Measurements from ENCODE around the gene C2orf81. TPM values are rescaled to one million over a fixed set of nuclear protein-coding genes. Genes with fewer than 3 reads are reported as not detected.

C2orf81 gene
- polyA plus RNA-seq, 1 donor from 2014 or later: 3.3 TPM

GRCh38 chr2:74425523-74425922 lies 4.1 kb upstream of the C2orf81 start:
- Histone ChIP-seq H3K27me3 (ENCODE audit: insufficient read depth, low read depth, low read length) (no peaks in the 10 kb centered on the region), H3K36me3 (ENCODE audit: insufficient read depth, low read length) (no peaks in the 10 kb centered on the region), H3K27ac (ENCODE audit: low read length) (no peak overlapping the region), H3K9ac (ENCODE audit: low read length) (no peak overlapping the region), H3K4me3 (ENCODE audit: low read length) (no peak overlapping the region), H3K9me3 (ENCODE audit: low read length) (no peaks in the 10 kb centered on the region), H2AFZ (ENCODE audit: low read depth, low read length) (no peak overlapping the region), H3K4me2 (ENCODE audit: low read length) (no peak overlapping the region), H3F3A (ENCODE audit: insufficient read depth, low read length, poor library complexity, severe bottlenecking) (no peaks in the 10 kb centered on the region), H3K79me2 (replicated peaks; ENCODE audit: insufficient read depth, low read length) (no peaks in the 10 kb centered on the region), H3K9me2 (ENCODE audit: insufficient read depth, low read length) (no peaks in the 10 kb centered on the region), H4K20me1 (ENCODE audit: insufficient read depth) (no peaks in the 10 kb centered on the region)
- TF ChIP-seq RAD21 (conservative IDR thresholded peaks at IDR 0.05) (no peak), MXI1 (conservative IDR thresholded peaks at IDR 0.05; ENCODE audit: poor library complexity, severe bottlenecking) (no peak)

- TF ChIP-seq RAD21 (conservative IDR thresholded peaks at IDR 0.05) (no peak), REST (IDR thresholded peaks at IDR 0.05; ENCODE audit: borderline replicate concordance) (no peak), MXI1 (conservative IDR thresholded peaks at IDR 0.05; ENCODE audit: poor library complexity, severe bottlenecking) (no peak), POLR2AphosphoS5 (IDR thresholded peaks at IDR 0.05) (no peak), CTCF (IDR thresholded peaks at IDR 0.05; ENCODE audit: poor library complexity, severe bottlenecking) (no peak), EZH2 (IDR thresholded peaks at IDR 0.05; ENCODE audit: borderline replicate concordance, insufficient read depth, low read length, poor library complexity, severe bottlenecking) (no peak), EP300 (conservative IDR thresholded peaks at IDR 0.05; ENCODE audit: poor library complexity, severe bottlenecking) (no peak), SMC3 (conservative IDR thresholded peaks at IDR 0.05; ENCODE audit: poor library complexity) (no peak), TAF1 (IDR thresholded peaks at IDR 0.05; ENCODE audit: low read depth) (no peak)
- Histone ChIP-seq H3K9me3 (ENCODE audit: low read length) (no peaks in the 10 kb centered on the region), H3K36me3 (ENCODE audit: insufficient read depth, low read length) (no peaks in the 10 kb centered on the region), H3K27me3 (ENCODE audit: insufficient read depth, low read depth, low read length) (no peaks in the 10 kb centered on the region), H3K79me2 (replicated peaks; ENCODE audit: insufficient read depth, low read length) (no peaks in the 10 kb centered on the region), H4K20me1 (ENCODE audit: insufficient read depth) (no peaks in the 10 kb centered on the region), H2AFZ (ENCODE audit: low read depth, low read length) (no peak overlapping the region), H3F3A (ENCODE audit: insufficient read depth, low read length, poor library complexity, severe bottlenecking) (no peaks in the 10 kb centered on the region), H3K27ac (ENCODE audit: low read length) (no peak overlapping the region), H3K9me2 (ENCODE audit: insufficient read depth, low read length) (no peaks in the 10 kb centered on the region), H3K4me3 (ENCODE audit: low read length) (no peak overlapping the region), H3K4me2 (ENCODE audit: low read length) (no peak overlapping the region), H3K9ac (ENCODE audit: low read length) (no peak overlapping the region)
Observed at GRCh38 chr2:74424995-74425406, 3.6 kb upstream of the C2orf81 start.

Measured in neural cell (in vitro differentiated cells).